Measurements from ENCODE around the gene TUBGCP2.

TUBGCP2 gene

GRCh38 chr10:133342942-133343341, 34.3 kb upstream of the TUBGCP2 start:
- no peak for DNase-seq

GRCh38 chr10:133341983-133342382, 33.3 kb upstream of the TUBGCP2 start:
- DNase-seq = no peak

- DNase-seq = no peak
Measured at GRCh38 chr10:133339708-133340380, 31.2 kb upstream of the TUBGCP2 start.

GRCh38 chr10:133338080-133339071, 29.7 kb upstream of the TUBGCP2 start:
- DNase-seq = no peak

GRCh38 chr10:133337370-133337725, 28.7 kb upstream of the TUBGCP2 start:
- DNase-seq = no peak

GRCh38 chr10:133336577-133337369, 28.1 kb upstream of the TUBGCP2 start, which contains the start of gene CALY:
TSS of gene CALY (minus strand) at chr10:133336896. CDS start at chr10:133328989, 7,907 bp downstream.
- DNase-seq = peak; percentile 89

- DNase-seq = peak; percentile 54
Measured at GRCh38 chr10:133336118-133336576, 27.5 kb upstream of the TUBGCP2 start.

GRCh38 chr10:133335246-133336117, 26.8 kb upstream of the TUBGCP2 start:
- peak; percentile 80 for DNase-seq

GRCh38 chr10:133334503-133335245, 26.0 kb upstream of the TUBGCP2 start:
- peak; percentile 80 for DNase-seq

GRCh38 chr10:133332936-133333699, 24.4 kb upstream of the TUBGCP2 start:
- no peak for DNase-seq

GRCh38 chr10:133329491-133330202, 21.0 kb upstream of the TUBGCP2 start:
- peak; percentile 92 for DNase-seq

GRCh38 chr10:133328358-133329343, 20.0 kb upstream of the TUBGCP2 start:
- no peak for DNase-seq

- peak; percentile 62 for DNase-seq
Measured at GRCh38 chr10:133327651-133328357, 19.1 kb upstream of the TUBGCP2 start.

GRCh38 chr10:133326745-133327650, 18.3 kb upstream of the TUBGCP2 start:
- DNase-seq = peak; percentile 62

GRCh38 chr10:133326223-133326551, 17.5 kb upstream of the TUBGCP2 start:
- DNase-seq = no peak

- peak; percentile 67 for DNase-seq
Measured at GRCh38 chr10:133325440-133326222, 17.0 kb upstream of the TUBGCP2 start.
